HTERT RPE-1 (cell line): ENCODE data around the gene EEF1AKMT2.
"Not testable (repeated sequence)": the region's sequence is repeated elsewhere in the genome, so short reads cannot be mapped to it uniquely, and the experiment has no call there.

Source experiments
- in situ Hi-C: fragments of 300-500 bp; cut with MboI; formaldehyde crosslinking; loops from 4 replicates; pipeline ENCODE4 v1.14.3; 2020; ENCODE audit warnings: low sequenced_read_pairs

Gene EEF1AKMT2

GRCh38 chr10:124791547-124792348, at the start of gene EEF1AKMT2:
TSS of gene EEF1AKMT2 (minus strand) at chr10:124791887. CDS start at chr10:124791833, 54 bp downstream.
- in situ Hi-C loops = no loop called here

- in situ Hi-C loops = no loop called here
Observed at GRCh38 chr10:124837687-124838086, 46.0 kb upstream of the EEF1AKMT2 start.

GRCh38 chr10:124831116-124831515, 39.4 kb upstream of the EEF1AKMT2 start:
- in situ Hi-C loops = no loop called here

GRCh38 chr10:124830445-124830844, 38.8 kb upstream of the EEF1AKMT2 start:
- in situ Hi-C loops = no loop called here

GRCh38 chr10:124829447-124830115, 37.9 kb upstream of the EEF1AKMT2 start:
- in situ Hi-C loops = no loop called here

- in situ Hi-C loops = no loop called here
Observed at GRCh38 chr10:124827474-124827873, 35.8 kb upstream of the EEF1AKMT2 start.

- in situ Hi-C loops = no loop called here
Observed at GRCh38 chr10:124826262-124826661, 34.6 kb upstream of the EEF1AKMT2 start.

GRCh38 chr10:124825702-124826101, 34.0 kb upstream of the EEF1AKMT2 start:
- in situ Hi-C loops = no loop called here

GRCh38 chr10:124824932-124825331, 33.2 kb upstream of the EEF1AKMT2 start:
- in situ Hi-C loops = not testable (repeated sequence)

- in situ Hi-C loops = no loop called here
Observed at GRCh38 chr10:124824507-124824906, 32.8 kb upstream of the EEF1AKMT2 start.

GRCh38 chr10:124821520-124821919, 29.8 kb upstream of the EEF1AKMT2 start:
- in situ Hi-C loops = no loop called here

- in situ Hi-C loops = no loop called here
Observed at GRCh38 chr10:124820121-124820520, 28.4 kb upstream of the EEF1AKMT2 start.

- in situ Hi-C loops = no loop called here
Observed at GRCh38 chr10:124802313-124802675, 10.6 kb upstream of the EEF1AKMT2 start.

- in situ Hi-C loops = no loop called here
Observed at GRCh38 chr10:124799211-124799610, 7.5 kb upstream of the EEF1AKMT2 start.

- in situ Hi-C loops = no loop called here
Observed at GRCh38 chr10:124798781-124799180, 7.1 kb upstream of the EEF1AKMT2 start.

- in situ Hi-C loops = no loop called here
Observed at GRCh38 chr10:124798364-124798763, 6.7 kb upstream of the EEF1AKMT2 start.

GRCh38 chr10:124792998-124793352, 1.3 kb upstream of the EEF1AKMT2 start:
- in situ Hi-C loops = no loop called here

GRCh38 chr10:124782900-124783299, 8.8 kb downstream of the EEF1AKMT2 start:
- in situ Hi-C loops = not testable (repeated sequence)

GRCh38 chr10:124768791-124769190, 22.9 kb downstream of the EEF1AKMT2 start:
- in situ Hi-C loops = no loop called here

GRCh38 chr10:124765256-124765655, 26.4 kb downstream of the EEF1AKMT2 start:
- in situ Hi-C loops = no loop called here

GRCh38 chr10:124763267-124763666, 28.4 kb downstream of the EEF1AKMT2 start:
- in situ Hi-C loops = no loop called here

- in situ Hi-C loops = no loop called here
Observed at GRCh38 chr10:124762281-124762680, 29.4 kb downstream of the EEF1AKMT2 start.
